Fibroblast of lung (primary cell): ENCODE data around the gene ERGIC3. TPM values are rescaled to one million over a fixed set of nuclear protein-coding genes. Genes with fewer than 3 reads are reported as not detected.

Experiments
- DNase-seq, 2 donors: peaks; one replicate each; pipeline versions ENCODE4 v3.0.0 to v3.0.0-alpha.2; 2010; ENCODE audit warnings: low read depth in 2 of 2
- H2AFZ ChIP-seq: 2 replicates; pipeline ENCODE4 v1.5.1; 2012; ENCODE audit warnings: low read length, control low read depth, inconsistent platforms
- H3K27ac ChIP-seq: 2 replicates; pipeline ENCODE4 v1.5.1; 2011; ENCODE audit warnings: low read length, control low read depth; ENCODE audit not compliant: insufficient read depth
- H3K27me3 ChIP-seq: 2 replicates; pipeline ENCODE4 v1.5.1; 2011; ENCODE audit warnings: mild to moderate bottlenecking, low read length; ENCODE audit not compliant: control insufficient read depth, insufficient read depth
- H3K36me3 ChIP-seq: 2 replicates; pipeline ENCODE4 v1.5.1; 2011; ENCODE audit warnings: low read length; ENCODE audit not compliant: control insufficient read depth, insufficient read depth
- H3K4me1 ChIP-seq: 2 replicates; pipeline ENCODE4 v1.5.1; 2011; ENCODE audit warnings: low read length; ENCODE audit not compliant: control insufficient read depth, insufficient read depth; ENCODE audit errors: extremely low read depth
- H3K4me2 ChIP-seq: 2 replicates; pipeline ENCODE4 v1.5.1; 2011; ENCODE audit warnings: low read length, control low read depth; ENCODE audit not compliant: insufficient read depth; ENCODE audit errors: extremely low read depth
- H3K4me3 ChIP-seq, 4 experiments: fragments of 200-600 bp in 1 of 4; sonication (generic) in 1 of 4; replicated peaks in 1 of 4; 2 replicates each; pipeline ENCODE4 v1.5.1; 2011 to 2016; ENCODE audit warnings: low read length in 4 of 4, low read depth in 3 of 4, mild to moderate bottlenecking in 3 of 4, control low read depth in 2 of 4, inconsistent platforms in 1 of 4, mixed read lengths in 1 of 4; ENCODE audit not compliant: insufficient read depth in 1 of 4; ENCODE audit errors: control extremely low read depth in 1 of 4
- H3K79me2 ChIP-seq: 2 replicates; pipeline ENCODE4 v1.5.1; 2012; ENCODE audit warnings: mild to moderate bottlenecking, low read length, inconsistent platforms; ENCODE audit not compliant: control insufficient read depth, insufficient read depth
- H3K9ac ChIP-seq: 2 replicates; pipeline ENCODE4 v1.5.1; 2011; ENCODE audit warnings: mild to moderate bottlenecking, low read length, control low read depth; ENCODE audit not compliant: insufficient read depth
- H3K9me3 ChIP-seq: 2 replicates; pipeline ENCODE4 v1.5.1; 2012; ENCODE audit warnings: low read depth, low read length; ENCODE audit not compliant: control insufficient read depth, insufficient read depth
- H4K20me1 ChIP-seq: 2 replicates; pipeline ENCODE4 v1.5.1; 2011; ENCODE audit warnings: low read length; ENCODE audit not compliant: control insufficient read depth, insufficient read depth; ENCODE audit errors: extremely low read depth
- EZH2 ChIP-seq: IDR thresholded peaks from 2 replicates; pipeline ENCODE4 v1.5.1; 2012; ENCODE audit warnings: low read length, control low read depth, mild to moderate bottlenecking; ENCODE audit errors: missing control alignments
- polyA plus RNA-seq, 2 donors: library from polyadenylated mRNA; depleted of rRNA in 1 of 2; stranded (reverse) in 1 of 2; unstranded in 1 of 2; fragments of >200 nt; gene quantifications; 2 replicates each; pipeline ENCODE4 v1.2.1, GENCODE V29; 2011 to 2012; ENCODE audit warnings: missing spikeins in 1 of 2
- total RNA-seq: library from RNA; depleted of rRNA; stranded (reverse); fragments of >200 nt; gene quantifications from 2 replicates; pipeline ENCODE4 v1.2.1, GENCODE V29; 2014
- TF ChIP-seq, protein P1 (sequence below), 2 donors: IDR thresholded peaks in 1 of 2; conservative IDR thresholded peaks in 1 of 2; 1 replicate in 1 of 2; 2 replicates in 1 of 2; pipeline ENCODE4 v1.5.1; 2011 to 2012; ENCODE audit warnings: low read length in 2 of 2, control low read depth in 1 of 2, inconsistent platforms in 1 of 2, low read depth in 1 of 2, mild to moderate bottlenecking in 1 of 2

ERGIC3 gene
- total and polyA plus RNA-seq, 2 donors (not counting 1 experiment from before 2014, with no cell fraction given): 335 to 355 TPM

DNA sequence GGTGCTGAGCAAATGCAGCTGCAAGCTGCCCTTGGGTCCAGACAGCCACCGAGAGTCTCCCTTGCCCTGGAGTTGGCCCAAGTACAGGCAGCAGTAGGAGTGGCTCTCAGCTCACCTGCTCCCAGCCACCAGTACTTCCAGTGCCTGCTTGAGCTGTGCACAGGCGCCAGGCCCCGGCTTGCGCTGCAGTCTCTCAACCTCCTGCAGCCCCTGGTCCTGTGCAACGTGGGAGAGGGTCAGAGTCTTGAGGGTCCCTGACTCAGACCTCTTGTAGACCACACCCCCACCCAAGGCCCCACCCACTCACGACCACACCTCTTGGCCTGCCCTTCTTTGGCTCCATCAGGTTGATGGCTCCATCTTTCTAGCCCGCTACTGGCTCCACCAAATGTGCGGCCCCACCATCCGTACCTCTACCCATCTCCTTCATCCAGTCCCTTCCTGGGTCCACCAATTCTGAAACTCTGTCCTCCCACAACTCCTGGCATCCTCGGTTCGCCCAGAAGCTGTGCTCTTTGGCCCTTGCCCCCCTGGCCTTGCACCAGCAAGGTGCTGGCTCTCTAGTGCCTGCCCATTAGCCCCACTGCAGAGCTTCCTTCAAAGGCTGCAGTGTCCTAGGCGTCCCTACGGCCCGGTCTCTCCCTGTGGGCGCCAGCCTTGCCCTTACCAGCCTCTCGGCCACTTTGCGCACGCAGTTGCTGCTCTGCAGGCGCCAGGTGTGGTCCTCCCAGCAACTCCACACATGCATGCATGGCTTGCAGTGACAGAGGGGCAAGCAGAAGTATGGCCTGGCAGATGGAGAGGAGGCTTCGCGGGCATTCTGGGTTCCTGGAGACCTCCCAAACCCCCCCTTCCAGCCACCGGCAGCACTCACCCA, 57.3 kb downstream of the ERGIC3 start:
- Histone ChIP-seq H3K4me1 (peaks cover 6% of the 10 kb centered on the region), H3K9me3 (no peaks in the 10 kb centered on the region), H4K20me1 (no peaks in the 10 kb centered on the region), H3K4me2 (no peak overlapping the region), H3K36me3 (no peaks in the 10 kb centered on the region), H3K27ac (no peak overlapping the region), H3K9ac (no peak overlapping the region), H3K27me3 (peaks cover 7% of the 10 kb centered on the region), H2AFZ (no peak overlapping the region), H3K79me2 (no peaks in the 10 kb centered on the region), H3K4me3 (no peak overlapping the region)
- TF ChIP-seq, protein P1, sequence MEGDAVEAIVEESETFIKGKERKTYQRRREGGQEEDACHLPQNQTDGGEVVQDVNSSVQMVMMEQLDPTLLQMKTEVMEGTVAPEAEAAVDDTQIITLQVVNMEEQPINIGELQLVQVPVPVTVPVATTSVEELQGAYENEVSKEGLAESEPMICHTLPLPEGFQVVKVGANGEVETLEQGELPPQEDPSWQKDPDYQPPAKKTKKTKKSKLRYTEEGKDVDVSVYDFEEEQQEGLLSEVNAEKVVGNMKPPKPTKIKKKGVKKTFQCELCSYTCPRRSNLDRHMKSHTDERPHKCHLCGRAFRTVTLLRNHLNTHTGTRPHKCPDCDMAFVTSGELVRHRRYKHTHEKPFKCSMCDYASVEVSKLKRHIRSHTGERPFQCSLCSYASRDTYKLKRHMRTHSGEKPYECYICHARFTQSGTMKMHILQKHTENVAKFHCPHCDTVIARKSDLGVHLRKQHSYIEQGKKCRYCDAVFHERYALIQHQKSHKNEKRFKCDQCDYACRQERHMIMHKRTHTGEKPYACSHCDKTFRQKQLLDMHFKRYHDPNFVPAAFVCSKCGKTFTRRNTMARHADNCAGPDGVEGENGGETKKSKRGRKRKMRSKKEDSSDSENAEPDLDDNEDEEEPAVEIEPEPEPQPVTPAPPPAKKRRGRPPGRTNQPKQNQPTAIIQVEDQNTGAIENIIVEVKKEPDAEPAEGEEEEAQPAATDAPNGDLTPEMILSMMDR (conservative IDR thresholded peaks at IDR 0.05 in 1 of 2, IDR thresholded peaks at IDR 0.05 in 1 of 2; ENCODE audit: low read depth in 1 of 2, low read length in 2 of 2): no peak
- no peak for TF ChIP-seq EZH2
- no peak for DNase-seq

DNA sequence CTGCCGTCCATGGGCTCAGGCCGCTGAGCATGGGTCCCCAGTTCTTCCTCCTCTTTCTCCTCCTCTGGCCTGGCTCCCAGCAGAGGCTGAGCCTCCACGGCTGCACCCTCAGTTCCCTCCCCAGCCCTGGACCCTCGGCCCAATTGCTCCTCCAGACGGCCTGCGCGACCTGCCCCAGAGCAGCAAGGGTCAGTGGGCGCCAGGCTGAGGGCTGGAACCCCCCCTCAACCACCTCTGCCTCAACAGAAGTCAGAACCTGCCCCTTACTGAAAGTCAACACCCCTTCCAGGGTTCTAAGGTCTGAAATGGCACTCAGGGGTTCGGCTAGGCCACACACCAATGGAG, 57.9 kb downstream of the ERGIC3 start:
- Histone ChIP-seq H2AFZ (no peak overlapping the region), H3K9me3 (no peaks in the 10 kb centered on the region), H3K4me3 (no peak overlapping the region), H3K27me3 (peaks cover 7% of the 10 kb centered on the region), H3K4me2 (no peak overlapping the region), H3K79me2 (no peaks in the 10 kb centered on the region), H3K4me1 (peaks cover 6% of the 10 kb centered on the region), H4K20me1 (no peaks in the 10 kb centered on the region), H3K9ac (no peak overlapping the region), H3K36me3 (no peaks in the 10 kb centered on the region), H3K27ac (no peak overlapping the region)
- TF ChIP-seq, protein P1 (conservative IDR thresholded peaks at IDR 0.05 in 1 of 2, IDR thresholded peaks at IDR 0.05 in 1 of 2; ENCODE audit: low read depth in 1 of 2, low read length in 2 of 2): no peak
- no peak for TF ChIP-seq EZH2
- no peak for DNase-seq

DNA sequence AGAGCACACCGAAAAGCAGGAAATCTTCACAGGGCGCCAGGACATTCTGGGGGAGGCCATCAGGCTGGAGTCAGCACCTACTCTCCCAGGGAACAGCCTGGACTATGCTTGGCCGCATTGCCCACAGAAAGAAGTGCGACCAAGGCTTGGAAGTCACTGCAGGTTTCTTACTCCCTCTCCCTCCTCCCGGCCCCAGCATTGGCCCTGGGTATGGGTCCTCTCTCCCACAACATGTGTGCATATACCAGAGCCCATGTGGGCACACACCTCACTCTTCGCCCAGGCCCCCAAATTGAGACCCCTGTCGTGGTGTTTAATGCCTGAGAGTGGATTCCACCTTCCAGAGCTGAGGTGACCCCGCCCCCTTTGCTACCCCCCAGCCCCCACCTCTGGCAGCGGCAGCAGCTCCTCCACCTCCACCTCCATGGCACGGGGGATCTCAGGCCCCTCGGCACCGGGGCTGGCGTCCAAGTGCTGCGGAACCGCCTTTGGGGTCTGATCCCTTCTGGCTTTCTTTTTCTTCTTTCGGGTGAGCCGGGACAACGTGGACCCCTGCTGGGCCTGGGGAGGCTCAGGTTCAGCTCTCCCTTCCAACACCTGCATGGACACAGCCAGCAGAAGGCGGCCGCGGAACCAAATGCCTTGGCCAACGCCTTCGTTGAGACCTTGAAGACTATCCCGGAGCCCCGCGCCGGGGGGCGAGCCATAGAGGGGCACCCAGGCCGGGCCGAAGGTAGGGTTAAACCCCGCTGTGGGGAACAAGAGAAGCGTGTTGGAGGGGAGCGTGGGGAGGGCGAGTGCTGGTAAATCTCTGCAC, 58.5 kb downstream of the ERGIC3 start:
- H3K4me2 ChIP-seq: peak overlapping the region; percentile 95
- TF ChIP-seq, protein P1 (conservative IDR thresholded peaks at IDR 0.05 in 1 of 2, IDR thresholded peaks at IDR 0.05 in 1 of 2; ENCODE audit: low read depth in 1 of 2, low read length in 2 of 2): no peak
- TF ChIP-seq EZH2: no peak
- H3K4me3 ChIP-seq: peak overlapping the region in 1 of 4 experiments; percentile 48

More for the DNA sequence above, 58.5 kb downstream of the ERGIC3 start:
- Histone ChIP-seq H3K27me3 (peaks cover 7% of the 10 kb centered on the region), H4K20me1 (no peaks in the 10 kb centered on the region), H3K27ac (no peak overlapping the region), H3K9me3 (no peaks in the 10 kb centered on the region), H2AFZ (no peak overlapping the region), H3K79me2 (no peaks in the 10 kb centered on the region), H3K9ac (no peak overlapping the region), H3K4me1 (peaks cover 6% of the 10 kb centered on the region), H3K36me3 (no peaks in the 10 kb centered on the region)
- no peak for DNase-seq
